AG20443 (cell line): ENCODE measurements around the gene AFF1.
"Not testable (repeated sequence)": the region's sequence is repeated elsewhere in the genome, so short reads cannot be mapped to it uniquely, and the experiment has no call there.

Experiments used
- DNase-seq: peaks from one replicate; pipeline ENCODE4 v3.0.0; 2012; ENCODE audit warnings: low spot score, mixed read lengths

AFF1 gene

GRCh38 chr4:87012265-87012953 is 77.6 kb downstream of the AFF1 start:
- DNase-seq: no peak

GRCh38 chr4:87012954-87013308 is 78.1 kb downstream of the AFF1 start:
- DNase-seq: not testable (repeated sequence)

DNA sequence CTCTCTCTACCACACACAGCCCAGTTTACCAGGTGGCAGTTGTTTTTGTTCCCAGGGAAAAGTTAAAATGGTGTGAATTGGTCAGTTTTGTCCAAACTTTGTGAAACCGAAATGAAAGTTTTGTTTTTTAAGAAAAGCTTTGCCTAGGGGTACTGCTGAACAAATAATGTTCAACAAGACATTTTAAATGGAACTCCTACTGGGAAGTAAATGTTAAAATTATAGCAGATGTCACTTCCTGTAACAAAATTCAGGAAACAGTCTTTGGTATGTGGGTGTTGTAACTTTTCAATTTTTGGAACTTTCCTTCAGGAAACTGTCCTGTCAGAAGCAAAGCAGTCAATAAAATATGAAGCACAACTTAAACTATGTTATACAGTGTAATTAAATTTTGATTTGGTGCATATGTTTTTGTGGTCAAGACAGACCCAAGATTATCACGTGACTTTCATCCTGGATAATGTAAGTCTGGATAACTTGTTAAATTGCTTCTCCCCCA is 79.5 kb downstream of the AFF1 start:
- DNase-seq: no peak

DNA sequence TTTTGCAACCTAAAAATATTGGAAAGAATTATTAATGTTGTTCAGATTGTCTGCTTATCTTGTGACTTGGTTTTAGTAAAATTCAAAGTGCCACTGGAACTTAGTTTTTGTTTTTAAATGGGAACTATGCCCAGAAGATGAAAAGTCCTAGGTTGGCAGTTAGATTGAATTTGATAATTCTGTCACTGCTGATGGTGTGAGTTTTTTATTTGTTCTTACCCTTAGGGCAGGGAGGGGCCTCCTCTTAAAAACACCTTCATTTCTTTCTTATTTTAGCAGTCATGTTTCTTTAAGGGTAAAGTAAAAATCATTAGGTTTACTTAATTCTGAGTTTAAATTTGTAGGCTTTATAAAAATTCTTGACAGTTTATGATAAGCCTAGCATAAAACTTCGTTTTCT is 80.6 kb downstream of the AFF1 start:
- DNase-seq: no peak

DNA sequence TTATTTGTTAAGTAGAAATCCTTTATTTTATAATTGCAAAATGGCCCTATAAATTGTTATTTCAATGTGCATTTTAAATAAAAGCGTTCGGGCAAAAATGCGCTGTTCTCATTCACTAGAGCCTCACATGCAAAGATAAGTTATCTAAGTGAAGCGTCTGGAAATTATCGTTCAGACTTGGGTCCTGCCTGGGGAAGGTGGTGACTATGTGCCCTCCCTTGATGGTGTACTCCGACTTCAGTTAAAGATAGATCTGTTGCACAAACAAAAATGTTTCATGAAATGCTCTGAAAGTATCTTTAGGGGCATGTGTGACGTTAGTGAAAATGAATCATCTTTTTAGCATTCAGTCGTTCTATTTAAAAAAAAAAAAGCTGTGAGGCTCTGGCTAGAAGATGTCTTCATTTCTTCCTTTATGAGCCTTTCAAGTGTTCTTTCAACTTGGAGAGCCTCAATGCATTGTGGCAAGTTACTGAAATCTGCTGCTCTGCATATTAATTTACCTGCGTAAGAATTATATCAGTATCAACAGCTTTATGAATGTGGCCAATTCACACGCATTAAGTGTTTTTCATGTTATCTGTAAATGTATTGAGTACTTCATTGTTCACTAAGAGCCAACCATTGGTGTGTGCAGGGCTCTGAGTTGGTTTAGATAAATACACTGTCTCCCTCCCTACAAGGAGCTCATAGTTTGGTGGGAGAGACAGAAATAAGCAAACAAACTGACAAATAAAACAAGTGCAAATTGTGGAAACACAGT is 83.0 kb downstream of the AFF1 start:
- DNase-seq: peak; percentile 49

DNA sequence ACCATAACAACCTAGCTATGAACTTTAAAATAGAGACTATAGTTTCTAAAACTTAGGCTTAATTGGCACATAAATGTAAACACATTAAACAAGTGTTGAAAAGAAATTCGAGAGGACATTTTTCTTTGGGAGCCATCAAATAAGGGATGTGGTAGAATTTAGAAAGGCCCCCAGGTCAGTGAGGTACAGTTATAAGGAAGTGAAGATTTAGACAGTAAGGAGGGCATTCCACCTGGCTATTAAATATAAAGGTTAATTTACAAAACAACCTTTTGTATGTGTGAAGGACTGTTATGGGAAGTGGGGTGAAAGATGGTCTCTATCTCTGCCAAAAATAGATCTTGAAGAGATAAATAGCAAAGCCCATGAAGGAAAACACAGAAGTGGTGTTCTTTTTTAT is 83.9 kb downstream of the AFF1 start:
- no peak for DNase-seq

DNA sequence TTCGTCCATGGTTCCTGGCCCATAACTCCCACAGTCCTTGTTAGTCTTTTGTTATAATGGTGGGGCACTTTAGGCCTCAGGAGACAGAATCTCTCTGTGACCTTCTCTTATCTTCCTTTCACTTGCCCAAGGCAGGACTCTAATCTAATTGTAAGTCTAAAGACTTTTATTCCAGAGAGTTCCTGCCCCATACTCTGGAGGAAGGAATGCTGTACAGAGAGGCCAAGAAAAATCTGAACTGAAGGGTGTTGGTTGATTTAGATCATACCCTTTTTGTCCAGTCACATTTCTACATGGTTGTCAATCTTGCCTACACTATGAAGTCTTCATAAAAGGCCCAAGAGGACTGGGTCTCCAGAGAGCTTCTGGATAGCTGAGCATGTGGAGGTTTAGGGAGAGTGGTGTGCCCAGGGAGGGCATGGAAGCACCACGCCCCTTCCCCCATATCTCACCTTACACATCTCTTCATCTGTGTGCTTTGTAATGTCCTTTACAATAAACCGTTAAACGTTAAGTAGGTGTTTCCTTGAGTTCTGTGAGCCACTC is 84.5 kb downstream of the AFF1 start:
- DNase-seq: no peak

- no peak for DNase-seq
Observed at GRCh38 chr4:87019898-87020297, 85.1 kb downstream of the AFF1 start.

GRCh38 chr4:87024201-87024600 is 89.4 kb downstream of the AFF1 start:
- DNase-seq: no peak

- no peak for DNase-seq
Observed at GRCh38 chr4:87025023-87025613, 90.3 kb downstream of the AFF1 start.

DNA sequence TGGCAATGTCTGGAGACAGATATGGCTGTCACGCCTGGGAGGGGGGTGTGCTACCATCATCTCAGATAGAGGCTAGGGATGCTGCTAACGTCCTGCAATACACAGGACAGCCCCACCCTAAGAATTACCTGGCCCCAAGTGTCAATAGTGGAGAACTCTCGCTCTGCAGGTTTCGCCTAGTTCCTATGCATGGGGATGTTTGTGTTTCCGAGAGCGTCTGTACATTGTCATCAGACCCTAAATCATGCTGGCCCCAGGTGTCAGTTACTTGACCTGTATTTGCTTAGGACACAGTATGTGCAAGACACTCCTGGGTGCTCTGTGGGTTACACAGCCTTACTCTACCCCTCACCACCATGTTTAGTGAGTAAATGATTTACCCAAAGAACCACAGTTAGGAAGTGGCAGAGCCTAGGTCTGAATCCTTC is 90.8 kb downstream of the AFF1 start:
- DNase-seq: no peak

DNA sequence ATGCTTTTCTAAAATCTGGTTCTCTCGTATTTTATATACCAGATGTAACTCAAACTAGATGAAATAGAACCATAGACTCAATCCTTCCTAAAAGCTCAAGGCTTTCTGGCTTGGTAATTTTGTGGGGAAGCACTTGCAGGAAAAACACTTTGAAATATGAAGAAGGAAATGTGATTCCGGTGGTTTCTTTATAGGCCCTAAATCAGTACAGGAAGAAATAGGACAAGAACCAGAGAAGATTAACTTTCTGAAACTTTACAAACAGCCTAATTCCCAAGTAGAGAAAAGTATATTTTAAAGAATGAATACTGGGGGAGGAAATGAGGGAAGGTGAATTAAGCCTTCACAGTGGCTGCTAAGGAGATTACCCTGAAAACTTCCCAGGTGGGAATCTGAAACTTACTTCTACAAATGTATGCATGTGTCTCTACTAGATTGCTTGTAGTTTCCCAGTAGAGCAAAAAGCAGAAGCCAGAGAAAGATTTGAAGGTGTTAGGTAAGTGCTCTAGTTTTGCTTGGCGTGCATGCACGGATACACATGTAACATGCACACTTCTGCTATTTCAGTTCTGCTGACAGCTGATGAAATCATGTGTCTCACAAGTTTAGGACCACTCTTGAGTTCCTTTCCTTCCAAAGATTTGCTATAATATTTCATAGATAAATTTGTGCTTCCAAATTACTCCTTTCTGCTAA is 92.1 kb downstream of the AFF1 start:
- DNase-seq: no peak

GRCh38 chr4:87029356-87029755 is 94.5 kb downstream of the AFF1 start:
- no peak for DNase-seq

- no peak for DNase-seq
Observed at GRCh38 chr4:87030124-87030523, 95.3 kb downstream of the AFF1 start.

GRCh38 chr4:87030755-87031441 is 96.1 kb downstream of the AFF1 start:
- DNase-seq: peak; percentile 20

GRCh38 chr4:87031920-87032319 is 97.1 kb downstream of the AFF1 start:
- no peak for DNase-seq

- DNase-seq: peak; percentile 64
Observed at GRCh38 chr4:87032884-87033533, 98.2 kb downstream of the AFF1 start.

DNA sequence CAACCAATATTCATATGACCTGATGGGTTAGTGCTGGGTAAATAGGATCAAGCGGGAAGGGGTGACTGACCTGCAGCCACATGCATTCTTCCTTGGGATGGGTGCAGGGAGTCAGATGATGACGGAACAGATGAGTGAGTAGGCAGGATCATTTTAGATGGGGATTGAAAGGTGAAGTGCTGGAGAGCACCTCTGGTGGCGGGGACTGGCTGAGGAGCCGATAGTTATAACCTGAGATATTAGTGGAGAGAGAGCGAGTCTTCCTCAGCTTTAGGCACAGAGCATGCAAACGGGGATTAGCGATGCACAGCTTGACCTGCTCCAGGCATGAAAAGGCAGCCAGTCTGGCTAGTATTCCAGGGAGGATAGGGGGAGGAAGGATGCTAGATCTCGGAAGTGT is 99.1 kb downstream of the AFF1 start:
- DNase-seq: no peak

- no peak for DNase-seq
Observed at GRCh38 chr4:87034527-87034926, 99.7 kb downstream of the AFF1 start.

DNA sequence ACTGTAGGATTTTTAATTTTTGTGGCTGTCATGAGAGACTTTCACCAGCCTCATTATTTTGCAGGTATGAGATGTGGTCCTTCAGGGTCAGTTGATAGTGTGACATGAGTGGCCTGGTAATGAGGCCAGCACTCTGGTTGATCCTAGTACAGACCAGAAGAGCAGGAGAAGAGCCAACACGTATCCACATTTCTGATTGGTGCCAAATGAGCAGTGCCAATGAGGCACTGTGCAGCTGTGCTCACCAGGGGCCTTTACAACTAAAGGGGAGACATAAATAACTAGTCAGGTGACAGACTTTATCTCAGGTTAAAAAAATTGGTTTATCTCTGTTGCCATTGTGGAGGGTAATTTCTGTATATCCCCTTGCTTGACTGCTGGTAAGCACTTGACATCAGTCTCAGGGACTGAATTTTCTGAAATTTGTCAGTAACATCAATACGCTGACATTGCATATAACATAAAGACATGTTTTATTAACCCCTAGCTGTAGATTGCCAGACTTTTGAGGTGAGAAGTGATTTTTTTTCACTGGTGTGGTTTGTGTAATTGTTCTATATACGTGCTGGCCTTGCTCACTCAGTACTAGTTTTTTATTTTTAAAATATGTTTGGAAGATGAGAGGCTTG is 101.2 kb downstream of the AFF1 start:
- DNase-seq: no peak

- no peak for DNase-seq
Observed at GRCh38 chr4:87036713-87037112, 101.9 kb downstream of the AFF1 start.
